Right atrium auricular region (tissue), 2 donors: ENCODE measurements around the gene ZNF516. TPM values are rescaled to one million over a fixed set of nuclear protein-coding genes. Genes with fewer than 3 reads are reported as not detected.
A peak's percentile ranks its signal among the peaks of the same experiment; 100 is the strongest.

Experiments
- DNase-seq: peaks from one replicate; pipeline ENCODE4 v3.0.0-alpha.2; 2019; ENCODE audit warnings: low spot score
- H3K27ac ChIP-seq, 2 donors: fragments of 200-600 bp; sonication (generic); 1 replicate in 1 of 2; 2 replicates in 1 of 2; pipeline ENCODE4 v1.5.1; 2016 to 2019
- H3K27me3 ChIP-seq, 2 donors: fragments of 200-600 bp; sonication (generic); one replicate each; pipeline versions ENCODE4 v1.5.1 to v1.6.0; 2017 to 2019
- H3K36me3 ChIP-seq: fragments of 200-600 bp; sonication (generic); one replicate; pipeline ENCODE4 v1.5.1; 2016
- H3K4me1 ChIP-seq, 2 donors: fragments of 200-600 bp; sonication (generic); one replicate each; pipeline versions ENCODE4 v1.5.1 to v1.6.0; 2017 to 2019
- H3K4me3 ChIP-seq, 2 donors: fragments of 200-600 bp; sonication (generic); 1 replicate in 1 of 2; 2 replicates in 1 of 2; pipeline ENCODE4 v1.5.1; 2017 to 2019; ENCODE audit warnings: mild to moderate bottlenecking in 1 of 2, moderate library complexity in 1 of 2
- H3K9me3 ChIP-seq, 2 donors: fragments of 200-600 bp; sonication (generic); one replicate each; pipeline ENCODE4 v1.5.1; 2019
- total RNA-seq, 2 donors: library from RNA; depleted of rRNA; stranded (reverse); fragments of >200 nt; gene quantifications; one replicate each; pipeline ENCODE4 v1.1.0, GENCODE V29; 2016
- TF ChIP-seq, protein P1 (sequence below), 2 donors: fragments of 200-600 bp; sonication (generic); IDR thresholded peaks; one replicate each; pipeline ENCODE4 v1.5.1; 2019; ENCODE audit warnings: antibody characterized with exemption in 2 of 2

ZNF516 gene
- total RNA-seq, 2 donors from 2014 or later, result 11.0 to 14.0 TPM

DNA sequence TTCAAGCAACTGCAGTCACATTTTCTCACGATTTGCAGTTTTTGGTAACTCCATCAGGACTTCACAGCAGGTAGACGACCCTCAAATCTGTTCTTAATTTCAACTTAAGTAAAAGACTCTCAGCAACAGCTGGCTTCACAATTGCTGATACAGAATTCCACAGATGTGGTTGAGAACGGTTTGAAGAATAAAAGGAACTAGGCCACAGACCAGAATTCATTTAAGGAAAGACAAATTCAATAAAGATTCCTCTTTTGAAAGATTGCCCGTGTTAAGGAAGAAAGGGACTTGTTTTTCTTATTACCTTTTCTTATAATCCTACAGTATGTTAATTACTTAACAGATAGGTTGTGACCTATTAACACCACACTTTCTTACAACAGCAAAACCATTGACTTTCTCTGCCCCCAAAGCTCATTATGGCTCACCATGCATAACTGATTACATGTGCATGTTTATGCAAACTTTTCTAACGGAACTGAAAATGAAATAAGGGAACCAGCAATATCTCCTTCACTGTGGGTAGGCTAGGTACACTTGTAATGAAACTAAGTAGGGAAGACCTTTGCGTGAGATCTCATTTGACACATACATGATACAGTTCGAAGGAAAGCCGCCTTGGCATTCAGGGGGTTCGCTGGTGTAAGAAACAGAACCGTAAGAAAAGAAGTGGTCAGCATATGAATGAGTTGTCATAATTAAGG is 4.7 kb upstream of the ZNF516 start:
- peaks cover 0 to 9% of the 10 kb centered on the region in 2 donors for H3K4me1 ChIP-seq
- no peak overlapping the region for H3K4me3 ChIP-seq
- TF ChIP-seq, protein P1, sequence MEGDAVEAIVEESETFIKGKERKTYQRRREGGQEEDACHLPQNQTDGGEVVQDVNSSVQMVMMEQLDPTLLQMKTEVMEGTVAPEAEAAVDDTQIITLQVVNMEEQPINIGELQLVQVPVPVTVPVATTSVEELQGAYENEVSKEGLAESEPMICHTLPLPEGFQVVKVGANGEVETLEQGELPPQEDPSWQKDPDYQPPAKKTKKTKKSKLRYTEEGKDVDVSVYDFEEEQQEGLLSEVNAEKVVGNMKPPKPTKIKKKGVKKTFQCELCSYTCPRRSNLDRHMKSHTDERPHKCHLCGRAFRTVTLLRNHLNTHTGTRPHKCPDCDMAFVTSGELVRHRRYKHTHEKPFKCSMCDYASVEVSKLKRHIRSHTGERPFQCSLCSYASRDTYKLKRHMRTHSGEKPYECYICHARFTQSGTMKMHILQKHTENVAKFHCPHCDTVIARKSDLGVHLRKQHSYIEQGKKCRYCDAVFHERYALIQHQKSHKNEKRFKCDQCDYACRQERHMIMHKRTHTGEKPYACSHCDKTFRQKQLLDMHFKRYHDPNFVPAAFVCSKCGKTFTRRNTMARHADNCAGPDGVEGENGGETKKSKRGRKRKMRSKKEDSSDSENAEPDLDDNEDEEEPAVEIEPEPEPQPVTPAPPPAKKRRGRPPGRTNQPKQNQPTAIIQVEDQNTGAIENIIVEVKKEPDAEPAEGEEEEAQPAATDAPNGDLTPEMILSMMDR (IDR thresholded peaks at IDR 0.05), result no peak
- no peaks in the 10 kb centered on the region for H3K9me3 ChIP-seq
- no peak for DNase-seq
- no peaks in the 10 kb centered on the region for H3K27me3 ChIP-seq
- no peak overlapping the region for H3K27ac ChIP-seq
- H3K36me3 ChIP-seq, result no peaks in the 10 kb centered on the region

DNA sequence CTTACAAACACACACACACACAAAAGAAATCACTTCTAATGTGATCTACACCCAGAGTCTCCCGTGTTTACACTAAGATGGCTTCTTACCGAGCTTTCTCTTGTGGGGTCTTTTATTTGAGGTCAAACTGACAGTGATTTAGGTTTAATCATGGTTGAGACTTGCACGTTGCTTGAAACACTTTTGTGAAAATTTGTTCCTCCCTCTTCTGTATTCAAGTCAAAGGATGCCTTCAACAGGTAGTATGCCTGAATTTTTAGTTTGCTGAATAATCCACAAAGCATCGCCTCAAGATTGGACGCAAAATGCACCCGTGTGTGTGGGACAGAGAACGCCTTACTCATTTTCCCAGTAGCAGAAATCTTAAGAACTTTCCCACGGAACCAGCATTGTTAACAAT is 4.0 kb upstream of the ZNF516 start:
- H3K36me3 ChIP-seq, result no peaks in the 10 kb centered on the region
- no peaks in the 10 kb centered on the region for H3K27me3 ChIP-seq
- H3K4me3 ChIP-seq, result no peak overlapping the region
- H3K27ac ChIP-seq, result no peak overlapping the region
- H3K9me3 ChIP-seq, result no peaks in the 10 kb centered on the region
- TF ChIP-seq, protein P1 (IDR thresholded peaks at IDR 0.05), result no peak
- no peak for DNase-seq
- peaks cover 0 to 9% of the 10 kb centered on the region in 2 donors for H3K4me1 ChIP-seq

DNA sequence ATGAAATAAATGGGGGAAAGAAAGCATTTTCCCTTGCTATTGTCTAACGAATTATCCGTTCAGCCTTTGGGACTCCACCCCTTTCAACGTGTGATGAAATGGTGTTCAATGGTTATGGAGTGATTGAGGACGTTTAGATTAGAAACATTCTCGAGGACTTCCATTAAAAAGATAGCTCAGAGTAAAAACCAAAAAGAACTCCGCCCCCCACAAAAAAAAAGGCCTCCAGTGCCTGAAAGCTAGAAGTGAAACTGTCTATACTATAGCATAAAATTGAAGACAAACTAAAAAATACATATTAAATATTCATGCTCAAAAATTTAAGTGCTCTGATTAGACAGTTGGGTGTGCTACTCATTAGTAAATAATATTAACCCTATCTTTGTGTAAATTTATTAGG is 3.0 kb upstream of the ZNF516 start:
- H3K4me1 ChIP-seq, result peaks cover 0 to 15% of the 10 kb centered on the region in 2 donors
- H3K4me3 ChIP-seq, result no peak overlapping the region
- H3K36me3 ChIP-seq, result no peaks in the 10 kb centered on the region
- TF ChIP-seq, protein P1 (IDR thresholded peaks at IDR 0.05), result no peak
- no peaks in the 10 kb centered on the region for H3K27me3 ChIP-seq
- no peak for DNase-seq
- no peaks in the 10 kb centered on the region for H3K9me3 ChIP-seq
- H3K27ac ChIP-seq, result no peak overlapping the region

DNA sequence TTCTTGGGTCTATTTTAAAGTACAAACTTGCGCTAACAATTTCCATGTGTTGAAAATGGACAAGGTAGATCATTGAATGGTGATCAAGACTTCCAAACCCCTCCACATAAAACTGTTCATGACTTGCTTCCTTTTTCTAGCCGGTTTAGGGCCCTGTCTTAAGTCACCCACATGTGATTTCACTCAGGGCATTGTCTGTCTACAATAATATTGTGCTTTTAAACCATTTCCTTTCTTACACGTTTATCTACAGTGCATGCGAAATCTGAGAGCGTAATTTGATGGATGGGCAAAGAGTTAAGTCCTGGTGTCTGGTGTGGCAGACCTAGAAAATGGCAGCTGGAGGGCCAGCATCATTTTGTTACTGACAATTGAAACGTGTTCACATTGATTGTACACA is 2.0 kb upstream of the ZNF516 start:
- no peak for DNase-seq
- Histone ChIP-seq H3K9me3 (no peaks in the 10 kb centered on the region), H3K4me3 (no peak overlapping the region), H3K36me3 (no peaks in the 10 kb centered on the region), H3K27ac (peak overlapping the region in 1 of 2 donors; percentile 75), H3K4me1 (peaks cover 0 to 15% of the 10 kb centered on the region in 2 donors), H3K27me3 (no peaks in the 10 kb centered on the region)
- TF ChIP-seq, protein P1 (IDR thresholded peaks at IDR 0.05), result no peak

DNA sequence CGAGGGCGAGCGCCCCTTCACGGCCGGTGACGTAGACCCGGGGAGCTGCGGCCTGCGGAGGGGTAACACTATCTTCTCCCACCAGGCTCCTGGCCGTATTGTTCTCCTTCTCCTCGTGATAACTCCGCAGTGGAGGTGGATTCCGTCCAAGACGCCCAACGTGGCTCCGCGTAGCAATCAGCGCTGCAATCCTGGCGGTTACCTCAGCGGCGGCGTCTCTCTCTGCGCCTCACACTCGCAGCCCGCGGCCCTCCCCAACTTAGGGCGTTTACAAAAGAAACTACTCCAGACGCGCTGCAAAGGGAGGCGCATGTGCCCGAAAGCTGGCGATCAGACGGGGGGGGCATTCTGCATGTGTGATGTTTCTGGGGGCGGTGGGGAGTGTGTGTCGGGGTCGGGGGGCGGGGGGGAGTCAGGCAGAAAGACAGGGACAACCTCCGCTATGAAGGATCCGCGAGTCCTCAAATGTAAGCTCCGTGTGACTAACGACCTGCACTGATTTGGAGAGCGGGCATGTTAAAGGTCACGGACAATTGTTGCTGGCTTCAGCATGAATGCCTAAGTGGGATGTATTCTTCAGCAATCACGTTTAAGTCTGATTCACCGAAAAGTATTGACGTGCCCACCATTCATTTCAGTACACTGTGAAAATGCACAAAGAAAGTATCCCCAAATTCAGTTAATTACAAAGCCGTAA is 1.3 kb upstream of the ZNF516 start:
- Histone ChIP-seq H3K9me3 (no peaks in the 10 kb centered on the region), H3K27me3 (no peaks in the 10 kb centered on the region), H3K27ac (peak overlapping the region; percentile 75 to 85), H3K36me3 (no peaks in the 10 kb centered on the region), H3K4me3 (peak overlapping the region; percentile 58 to 87), H3K4me1 (peaks cover 0 to 15% of the 10 kb centered on the region in 2 donors)
- DNase-seq, result peak; percentile 80
- TF ChIP-seq, protein P1 (IDR thresholded peaks at IDR 0.05), result no peak
